Right forelimb (tissue), 1 donor: ENCODE data around the gene WNT10A.

ENCODE experiments used
- DNase-seq: peaks from one replicate; pipeline ENCODE4 v3.0.0-alpha.2; 2018

WNT10A gene

DNA sequence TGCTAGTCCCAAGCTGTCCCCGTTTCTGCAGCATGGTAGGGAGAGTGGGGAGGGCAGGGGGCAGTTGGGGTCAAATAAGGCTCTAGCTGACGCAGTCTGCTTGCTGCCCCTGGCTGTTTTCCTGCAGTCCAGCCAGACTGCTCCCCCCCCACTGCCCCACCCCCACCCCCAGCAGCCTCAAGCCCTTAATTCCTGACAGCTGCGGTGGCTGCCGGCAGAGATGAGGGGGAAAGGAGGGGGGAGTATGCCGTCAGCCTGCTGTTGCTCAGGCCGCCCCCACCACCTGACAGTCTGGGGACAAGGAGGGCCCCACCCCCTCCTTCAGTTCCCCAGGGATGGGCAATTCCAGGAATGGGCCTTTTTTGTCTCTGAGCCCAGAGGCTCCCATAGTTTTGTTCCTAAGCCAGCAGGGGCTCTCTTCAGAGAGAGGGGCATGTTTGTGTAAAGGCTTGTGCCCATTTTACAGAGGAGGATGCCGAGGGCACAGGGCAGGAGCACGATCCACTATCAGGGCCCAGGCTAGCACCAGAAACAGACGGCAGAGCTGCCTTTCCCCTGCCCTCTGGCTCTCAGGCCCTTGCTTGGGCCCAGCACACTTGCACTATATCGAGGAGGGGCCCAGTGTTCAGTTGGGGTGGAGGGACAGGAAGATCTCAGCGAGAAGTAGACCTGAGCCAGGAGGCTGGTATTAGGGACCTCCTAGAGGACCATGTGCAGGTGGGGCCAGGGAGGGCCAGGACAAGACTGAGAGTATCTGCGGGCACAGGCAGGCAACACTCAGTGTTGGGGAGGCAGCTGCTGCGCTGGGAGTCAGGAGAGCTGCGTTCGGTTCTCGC lies 1.5 kb upstream of the WNT10A start:
- DNase-seq, result no peak

DNA sequence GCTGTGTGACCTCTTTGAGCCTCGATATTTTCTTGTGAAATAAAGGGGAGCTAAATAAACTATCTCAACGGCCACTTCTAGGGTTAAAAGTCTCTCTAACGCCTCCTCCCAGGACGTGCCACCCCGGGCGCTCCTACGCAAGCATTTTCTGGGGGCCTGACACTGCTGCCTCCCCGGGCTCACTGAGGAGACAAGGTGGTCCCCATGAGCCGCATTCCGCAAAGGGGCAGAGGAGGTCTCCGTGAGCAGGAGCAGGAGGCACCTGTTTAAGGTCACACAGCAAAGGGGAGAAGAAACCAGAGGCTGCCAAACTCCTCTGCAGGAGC lies 913 bp upstream of the WNT10A start:
- DNase-seq, result no peak

DNA sequence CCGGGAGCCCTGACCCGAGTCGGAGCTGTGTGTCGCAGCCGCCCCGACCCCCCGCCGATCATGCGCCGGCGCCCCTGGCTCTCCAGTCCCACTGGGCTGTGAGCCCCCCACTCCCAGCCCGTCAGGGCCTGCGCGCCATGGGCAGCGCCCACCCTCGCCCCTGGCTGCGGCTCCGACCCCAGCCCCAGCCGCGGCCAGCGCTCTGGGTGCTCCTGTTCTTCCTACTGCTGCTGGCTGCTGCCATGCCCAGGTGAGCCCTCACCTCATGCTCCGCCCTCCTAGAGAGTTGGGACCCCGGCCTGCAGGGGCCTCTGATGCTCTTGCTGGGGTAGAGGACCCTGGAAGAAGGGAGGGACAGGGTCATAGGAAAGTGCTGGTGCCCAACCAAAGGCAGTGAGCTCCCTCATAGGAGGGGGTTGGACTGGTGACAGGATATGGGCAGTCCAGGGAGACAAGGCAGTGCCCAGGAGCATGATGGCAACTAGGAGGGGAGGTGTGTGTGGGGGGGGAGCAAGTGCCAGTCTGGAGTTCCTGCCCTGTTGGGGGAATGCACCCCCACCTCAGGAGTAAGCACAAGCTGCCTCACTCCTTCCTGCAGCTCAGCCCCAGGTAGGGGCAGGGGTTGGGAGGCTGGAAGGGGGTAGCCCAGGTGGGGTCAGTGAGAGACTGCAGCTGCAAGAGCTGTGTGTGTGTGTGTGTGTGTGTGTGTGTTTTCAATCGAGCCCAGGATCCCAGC lies 375 bp downstream of the WNT10A start:
- no peak for DNase-seq

GRCh38 chr2:218881744-218882460 lies 1.2 kb downstream of the WNT10A start:
- DNase-seq, result no peak

- no peak for DNase-seq
Observed at GRCh38 chr2:218882461-218882816, 1.8 kb downstream of the WNT10A start.

GRCh38 chr2:218882866-218883366 lies 2.3 kb downstream of the WNT10A start:
- DNase-seq, result no peak

- DNase-seq, result no peak
Observed at GRCh38 chr2:218883491-218884490, 3.1 kb downstream of the WNT10A start.

GRCh38 chr2:218884519-218884918 lies 3.9 kb downstream of the WNT10A start:
- no peak for DNase-seq

DNA sequence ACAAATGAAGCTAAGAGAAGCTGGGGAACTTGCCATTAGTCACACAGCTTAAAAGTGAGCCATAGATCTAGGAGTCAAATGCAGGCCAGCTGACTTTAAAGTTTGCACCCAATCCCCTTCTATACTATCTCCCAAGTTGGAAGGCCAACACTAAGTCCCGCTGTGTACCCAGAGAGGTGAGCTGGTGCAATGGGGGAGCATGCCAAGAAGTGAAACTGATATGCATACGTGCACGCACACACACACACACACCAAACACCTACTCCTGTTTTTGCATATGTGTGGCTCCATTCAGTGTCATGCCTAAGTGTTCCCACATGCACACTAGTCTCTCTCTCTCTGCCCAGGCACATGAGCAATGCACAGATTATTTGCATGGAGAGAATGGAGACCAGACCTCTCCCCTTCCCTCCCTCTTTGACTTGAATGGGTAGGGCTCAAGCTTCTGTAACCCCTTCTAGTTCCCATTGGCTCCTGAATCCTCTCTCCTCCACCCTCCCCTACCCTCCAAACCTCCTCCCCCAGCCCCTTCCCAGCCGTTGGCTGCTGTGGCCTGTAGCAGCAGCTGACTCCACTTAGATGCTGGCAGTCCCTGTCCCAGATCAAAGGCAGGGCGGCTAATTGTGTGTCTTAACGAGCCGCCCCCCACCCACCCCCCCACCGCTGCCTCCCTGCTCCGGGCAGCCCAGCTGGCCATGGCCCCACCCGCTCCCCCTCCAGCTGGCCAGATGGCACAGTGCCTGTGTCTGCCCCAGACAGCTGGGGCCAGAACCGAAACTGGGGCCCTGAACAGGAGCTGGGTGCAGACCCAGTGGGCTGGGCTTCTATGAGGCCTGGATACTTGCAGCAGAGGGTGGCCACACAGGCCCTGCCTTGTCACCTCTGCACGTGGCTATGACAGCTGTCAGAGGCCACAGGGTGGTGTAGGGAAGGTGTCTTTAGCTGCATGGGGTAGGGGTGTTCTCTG lies 5.6 kb downstream of the WNT10A start:
- peak; percentile 66 for DNase-seq

- no peak for DNase-seq
Observed at GRCh38 chr2:218887079-218887478, 6.4 kb downstream of the WNT10A start.

DNA sequence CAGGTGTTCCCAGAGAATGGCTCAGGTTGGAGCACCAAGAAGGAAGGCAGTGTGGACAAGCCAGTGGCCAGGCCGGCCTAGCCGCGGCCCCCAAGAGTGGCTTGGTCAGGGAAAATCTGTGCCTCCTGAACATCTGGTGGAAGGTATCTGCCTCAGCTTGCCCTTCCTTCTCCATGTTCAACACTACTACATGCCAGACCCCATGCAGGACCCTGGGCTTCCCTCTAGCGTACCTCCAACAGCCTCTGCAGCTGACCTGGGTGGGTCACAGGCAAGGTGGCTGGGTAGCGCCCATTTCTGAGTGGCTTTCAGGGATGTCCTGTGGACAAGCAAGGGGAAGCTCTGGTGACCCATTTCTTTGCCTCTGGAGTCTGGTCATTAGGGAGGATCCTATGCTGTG lies 7.7 kb downstream of the WNT10A start:
- no peak for DNase-seq

DNA sequence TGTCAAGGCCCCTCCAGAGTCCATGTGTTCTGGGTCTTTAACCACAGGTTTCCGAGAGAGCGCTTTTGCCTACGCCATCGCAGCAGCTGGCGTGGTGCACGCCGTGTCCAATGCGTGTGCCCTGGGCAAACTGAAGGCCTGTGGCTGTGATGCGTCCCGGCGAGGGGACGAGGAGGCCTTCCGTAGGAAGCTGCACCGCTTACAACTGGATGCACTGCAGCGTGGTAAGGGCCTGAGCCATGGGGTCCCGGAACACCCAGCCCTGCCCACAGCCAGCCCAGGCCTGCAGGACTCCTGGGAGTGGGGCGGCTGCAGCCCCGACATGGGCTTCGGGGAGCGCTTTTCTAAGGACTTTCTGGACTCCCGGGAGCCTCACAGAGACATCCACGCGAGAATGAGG lies 9.3 kb downstream of the WNT10A start:
- DNase-seq, result no peak

DNA sequence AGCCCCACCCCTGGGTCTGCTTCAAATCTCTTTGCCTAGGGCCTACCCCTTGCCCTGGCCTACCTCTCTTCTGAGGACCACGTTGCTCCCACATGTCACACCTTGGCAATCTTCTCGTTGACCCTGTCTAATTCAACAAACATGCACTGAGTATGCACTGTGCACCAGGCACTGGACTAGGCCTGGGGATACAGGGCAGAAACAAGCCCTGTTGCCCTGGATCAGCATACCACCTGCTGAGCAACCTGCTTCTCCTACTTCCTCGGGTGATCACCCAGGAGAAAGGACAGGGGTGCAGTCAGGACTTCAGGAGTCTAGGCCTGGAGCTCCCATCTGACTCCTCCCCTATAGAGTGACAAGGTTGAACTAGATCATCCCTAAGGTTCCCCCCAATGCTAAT lies 9.7 kb downstream of the WNT10A start:
- DNase-seq, result no peak

DNA sequence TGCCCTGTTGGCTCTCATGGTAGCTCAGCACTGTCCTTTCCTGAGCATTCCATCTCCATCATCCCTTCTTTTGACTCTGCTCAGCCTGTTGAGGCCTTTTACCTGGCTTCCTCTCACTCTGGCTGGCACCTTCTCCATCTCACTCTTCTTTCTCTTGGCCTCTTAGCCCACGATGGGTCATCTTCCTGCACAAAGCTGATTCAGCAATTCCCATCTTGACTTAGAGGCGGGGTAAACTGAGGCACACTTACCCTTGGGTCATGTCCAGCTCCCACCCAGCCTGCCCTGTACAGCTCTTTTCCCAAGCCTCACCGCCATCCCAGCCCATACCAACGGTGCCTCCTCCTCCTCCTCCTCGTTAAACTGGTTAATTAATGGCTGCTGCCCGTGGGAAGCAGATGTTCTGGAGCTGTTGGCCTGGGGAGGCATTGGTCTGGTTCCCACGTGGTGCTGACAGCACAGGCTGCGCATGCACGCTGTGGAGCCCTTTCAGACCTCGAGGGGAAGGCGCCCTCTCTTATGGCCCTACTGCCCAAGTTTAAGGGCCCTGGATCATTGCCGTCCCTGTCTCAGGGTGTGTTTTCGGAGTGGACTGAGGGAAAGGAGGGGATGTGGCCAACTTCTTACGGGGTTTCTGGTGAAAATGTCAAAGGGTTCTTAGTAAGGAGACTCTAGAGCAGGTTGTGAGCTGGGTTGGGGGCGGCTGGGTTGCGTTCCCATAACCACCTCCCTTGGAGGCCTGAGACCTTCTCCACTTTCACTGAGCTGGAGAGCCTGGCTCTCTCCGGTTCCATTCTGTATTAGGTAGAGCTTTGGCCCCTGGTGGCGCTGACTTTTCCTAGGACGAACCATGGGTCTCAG lies 10.9 kb downstream of the WNT10A start:
- DNase-seq, result peak; percentile 40

DNA sequence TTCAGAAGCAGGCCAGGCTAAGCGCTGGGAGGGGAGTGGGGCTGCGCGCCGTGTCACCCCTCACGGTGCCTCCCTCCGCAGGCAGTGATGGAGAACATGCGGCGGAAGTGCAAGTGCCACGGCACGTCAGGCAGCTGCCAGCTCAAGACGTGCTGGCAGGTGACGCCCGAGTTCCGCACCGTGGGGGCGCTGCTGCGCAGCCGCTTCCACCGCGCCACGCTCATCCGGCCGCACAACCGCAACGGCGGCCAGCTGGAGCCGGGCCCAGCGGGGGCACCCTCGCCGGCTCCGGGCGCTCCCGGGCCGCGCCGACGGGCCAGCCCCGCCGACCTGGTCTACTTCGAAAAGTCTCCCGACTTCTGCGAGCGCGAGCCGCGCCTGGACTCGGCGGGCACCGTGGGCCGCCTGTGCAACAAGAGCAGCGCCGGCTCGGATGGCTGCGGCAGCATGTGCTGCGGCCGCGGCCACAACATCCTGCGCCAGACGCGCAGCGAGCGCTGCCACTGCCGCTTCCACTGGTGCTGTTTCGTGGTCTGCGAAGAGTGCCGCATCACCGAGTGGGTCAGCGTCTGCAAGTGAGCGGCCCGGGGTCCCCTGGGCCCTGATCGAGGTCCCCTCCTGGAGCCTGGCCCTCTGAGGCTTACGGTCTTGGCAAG lies 12.2 kb downstream of the WNT10A start:
- DNase-seq, result peak; percentile 71

DNA sequence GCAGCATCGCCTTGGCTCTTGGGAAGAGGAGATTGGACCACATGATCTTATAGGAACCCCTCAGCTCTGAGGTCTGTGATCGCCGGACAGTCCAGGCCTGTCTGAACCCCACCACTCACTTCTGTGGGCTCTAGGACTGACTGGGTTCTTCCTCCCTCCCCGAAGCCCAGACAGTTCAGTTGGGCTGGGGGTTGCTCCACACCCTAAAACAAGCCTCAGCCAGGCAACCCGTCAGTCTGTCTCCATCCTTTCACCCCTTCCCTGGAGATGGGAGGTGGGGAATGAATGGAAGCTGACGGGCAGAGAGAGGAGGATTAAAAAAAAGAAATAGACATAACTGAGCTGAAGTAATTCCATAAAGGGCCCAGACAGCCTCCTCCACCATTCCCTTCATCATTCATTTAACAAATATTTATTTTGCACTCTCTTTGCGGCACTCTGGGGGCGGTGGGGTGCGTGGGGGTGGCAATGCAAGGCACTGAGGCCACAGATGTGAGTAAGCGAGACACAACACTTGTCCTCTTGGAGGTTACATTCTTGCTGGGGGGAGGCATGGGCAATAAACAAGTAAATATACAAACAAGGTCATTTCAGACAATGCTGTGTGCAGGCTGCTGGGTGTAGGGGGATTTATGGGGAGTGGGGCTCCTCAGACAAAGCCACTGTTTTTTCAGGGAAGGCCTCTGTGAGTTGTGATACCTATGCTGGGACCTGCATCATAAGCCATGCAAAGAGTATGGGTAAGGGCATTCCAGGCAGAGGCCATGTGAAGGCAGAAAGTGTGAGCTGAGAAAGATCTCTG lies 12.9 kb downstream of the WNT10A start:
- DNase-seq, result no peak

- no peak for DNase-seq
Observed at GRCh38 chr2:218894151-218894879, 13.7 kb downstream of the WNT10A start.

DNA sequence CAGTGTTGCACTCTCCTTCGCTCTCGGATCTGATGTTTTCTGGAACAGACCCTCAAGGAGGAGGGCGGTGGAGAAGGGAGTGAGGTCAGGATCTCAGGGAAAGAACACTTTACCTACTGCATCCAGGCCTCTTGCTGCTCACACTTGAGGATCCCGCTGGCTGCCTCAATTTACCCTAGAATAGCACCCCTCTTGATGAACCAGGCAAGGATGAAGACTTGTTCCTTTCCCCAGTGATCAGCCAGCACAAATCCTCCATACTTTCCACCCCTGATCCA lies 14.2 kb downstream of the WNT10A start:
- no peak for DNase-seq
